SK-N-SH (cell line): ENCODE data around the gene TPP2. TPM values are rescaled to one million over a fixed set of nuclear protein-coding genes. Genes with fewer than 3 reads are reported as not detected.

Experiments used
- CTCF ChIA-PET: fragments of 300-600, 350-600 bp; formaldehyde crosslinking; extraction: SDS; loops from one replicate; lab custom pipeline; 2021; lab: Yijun Ruan, JAX
- POLR2A ChIA-PET: fragments of 350-600 bp; sonication (Branson Sonifier 250); formaldehyde crosslinking; extraction: SDS; loops from one replicate; lab custom pipeline; 2020; ENCODE audit warnings: antibody characterized with exemption, inconsistent platforms; lab: Yijun Ruan, JAX
- DNase-seq: peaks from one replicate; pipeline ENCODE4 v3.0.0; 2012
- H2AFZ ChIP-seq: fragments of 200-600 bp; sonication (generic); 2 replicates; pipeline ENCODE4 v1.8.1; 2016; ENCODE audit warnings: antibody characterized with exemption, mild to moderate bottlenecking, low read depth
- H3F3A ChIP-seq: fragments of 200-600 bp; sonication (generic); replicated peaks from 2 replicates; pipeline ENCODE3; 2016; ENCODE audit warnings: antibody characterized with exemption, mild to moderate bottlenecking; ENCODE audit not compliant: insufficient read depth
- H3K27ac ChIP-seq, 2 experiments: fragments of 200-500 bp in 1 of 2; fragments of 200-600 bp in 1 of 2; sonication (Bioruptor generic) in 1 of 2; sonication (generic), shearing (Covaris generic) in 1 of 2; 2 replicates each; pipeline versions ENCODE4 v1.5.1 to v1.6.1; 2014 to 2016; ENCODE audit warnings: low read depth in 2 of 2, inconsistent platforms in 1 of 2, low read length in 1 of 2, mild to moderate bottlenecking in 1 of 2, mixed read lengths in 1 of 2
- H3K27me3 ChIP-seq: fragments of 200-600 bp; sonication (generic), shearing (Covaris generic); 2 replicates; pipeline ENCODE4 v1.6.1; 2016; ENCODE audit warnings: mixed run types; ENCODE audit not compliant: insufficient read depth
- H3K36me3 ChIP-seq, 2 experiments: fragments of 200-500 bp in 1 of 2; fragments of 200-600 bp in 1 of 2; sonication (Bioruptor generic) in 1 of 2; sonication (generic) in 1 of 2; replicated peaks in 1 of 2; 2 replicates each; pipeline versions ENCODE3 to v1.5.1; 2014 to 2016; ENCODE audit warnings: low read length in 1 of 2, mild to moderate bottlenecking in 1 of 2; ENCODE audit not compliant: insufficient read depth in 2 of 2, control insufficient read depth in 1 of 2
- H3K4me1 ChIP-seq, 2 experiments: fragments of 200-500 bp in 1 of 2; fragments of 200-600 bp in 1 of 2; sonication (Bioruptor generic) in 1 of 2; sonication (generic), shearing (Covaris generic) in 1 of 2; 2 replicates each; pipeline versions ENCODE4 v1.5.1 to v1.6.1; 2014 to 2016; ENCODE audit warnings: low read depth in 1 of 2, low read length in 1 of 2, mixed run types in 1 of 2; ENCODE audit not compliant: insufficient read depth in 2 of 2, control insufficient read depth in 1 of 2
- H3K4me2 ChIP-seq: fragments of 200-600 bp; sonication (generic), shearing (Covaris generic); 2 replicates; pipeline ENCODE4 v1.6.1; 2017; ENCODE audit warnings: mixed run types
- H3K4me3 ChIP-seq, 2 experiments: fragments of 200-500 bp in 1 of 2; fragments of 200-600 bp in 1 of 2; sonication (Bioruptor generic) in 1 of 2; sonication (generic), shearing (Covaris generic) in 1 of 2; 2 replicates each; pipeline versions ENCODE4 v1.5.1 to v1.8.1; 2014 to 2016; ENCODE audit warnings: low read depth in 2 of 2, inconsistent platforms in 1 of 2, low read length in 1 of 2, mild to moderate bottlenecking in 1 of 2, mixed read lengths in 1 of 2, moderate library complexity in 1 of 2
- H3K79me2 ChIP-seq: fragments of 200-600 bp; sonication (generic); 2 replicates; pipeline ENCODE4 v1.8.1; 2017; ENCODE audit warnings: mild to moderate bottlenecking; ENCODE audit not compliant: insufficient read depth
- H3K9ac ChIP-seq: fragments of 200-600 bp; sonication (generic); 2 replicates; pipeline ENCODE4 v1.6.1; 2017; ENCODE audit warnings: mixed run types
- H3K9me2 ChIP-seq: fragments of 200-600 bp; sonication (generic); 2 replicates; pipeline ENCODE4 v1.6.1; 2017; ENCODE audit warnings: mixed run types
- H3K9me3 ChIP-seq: fragments of 200-600 bp; sonication (generic); 2 replicates; pipeline ENCODE4 v1.6.1; 2017; ENCODE audit warnings: mixed run types, mild to moderate bottlenecking, moderate library complexity
- H4K20me1 ChIP-seq: fragments of 200-600 bp; sonication (generic); 2 replicates; pipeline ENCODE4 v1.6.1; 2017; ENCODE audit warnings: mild to moderate bottlenecking, mixed run types; ENCODE audit not compliant: insufficient read depth
- CHD2 ChIP-seq: fragments of 150-350 bp; IDR thresholded peaks from 2 replicates; pipeline ENCODE4 v1.6.1; 2018; ENCODE audit warnings: low read length; ENCODE audit not compliant: partially characterized antibody
- ELF1 ChIP-seq: IDR thresholded peaks from 2 replicates; pipeline ENCODE4 v1.4.0; 2012
- FOXM1 ChIP-seq: IDR thresholded peaks from 2 replicates; pipeline ENCODE4 v1.4.0; 2012; ENCODE audit warnings: low read depth, mild to moderate bottlenecking
- IRF3 ChIP-seq: fragments of 150-350 bp; IDR thresholded peaks from 2 replicates; pipeline ENCODE4 v1.6.1; 2016; ENCODE audit warnings: mild to moderate bottlenecking, low read depth, low read length
- PBX3 ChIP-seq: IDR thresholded peaks from 2 replicates; pipeline ENCODE4; 2012
- RAD21 ChIP-seq: IDR thresholded peaks from 2 replicates; pipeline ENCODE4 v1.6.1; 2012; ENCODE audit warnings: mild to moderate bottlenecking, low read length
- REST ChIP-seq: IDR thresholded peaks from 2 replicates; pipeline ENCODE4 v1.6.1; 2012; ENCODE audit warnings: mild to moderate bottlenecking, low read depth, low read length, moderate library complexity
- SMC3 ChIP-seq: IDR thresholded peaks from 2 replicates; pipeline ENCODE4 v1.6.1; 2012; ENCODE audit warnings: low read depth, low read length, improper control_type of control experiment
- TCF12 ChIP-seq: IDR thresholded peaks from 2 replicates; pipeline ENCODE4 v1.4.0; 2012
- TEAD4 ChIP-seq: IDR thresholded peaks from 2 replicates; pipeline ENCODE4 v1.4.0; 2012; ENCODE audit warnings: mild to moderate bottlenecking, borderline replicate concordance; ENCODE audit not compliant: insufficient read depth
- USF2 ChIP-seq: fragments of 150-350 bp; IDR thresholded peaks from 2 replicates; pipeline ENCODE4 v1.6.1; 2017; ENCODE audit warnings: antibody characterized with exemption, low read length, low read depth, borderline replicate concordance
- YY1 ChIP-seq: IDR thresholded peaks from 2 replicates; pipeline ENCODE4 v1.4.0; 2012; ENCODE audit warnings: low read depth, mild to moderate bottlenecking
- WGBS: methylation state at CpG from one replicate; pipeline ENCODE4 v1.1.6; 2017; ENCODE audit warnings: low lambda C conversion rate; 5-methylcytosine and 5-hydroxymethylcytosine counted together
- polyA plus RNA-seq, 3 experiments: library from polyadenylated mRNA; depleted of rRNA; stranded (reverse); fragments of >200 nt; gene quantifications; 2 replicates each; pipeline ENCODE4 v1.2.3, GENCODE V29; 2012
- TF ChIP-seq, protein P1 (sequence below): IDR thresholded peaks from 2 replicates; pipeline ENCODE4 v1.4.0; 2012; ENCODE audit warnings: low read depth, borderline replicate concordance

Gene TPP2
- polyA plus RNA-seq, 1 of the 3 experiments (the other 2 are of a cell fraction) = 8.3 TPM

DNA sequence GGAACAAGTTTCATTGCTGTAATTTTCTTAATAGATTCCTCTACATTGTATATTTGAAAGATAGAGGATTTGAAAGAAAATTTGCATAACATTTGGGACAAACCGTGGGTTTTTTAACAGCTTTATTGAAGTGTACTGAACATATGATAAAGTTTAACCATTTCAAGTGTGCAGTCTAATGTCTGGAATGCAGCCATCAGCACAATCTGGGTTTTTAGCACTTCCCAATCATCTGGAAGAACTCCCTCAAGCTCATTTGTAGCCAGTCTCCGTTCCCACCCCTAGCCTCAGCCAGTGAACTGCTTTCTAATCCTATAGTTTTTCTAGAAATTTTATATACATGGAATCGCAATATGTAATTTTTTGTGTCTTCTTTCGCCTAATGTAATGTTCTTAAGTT is 85.4 kb downstream of the TPP2 start:
- Histone ChIP-seq H2AFZ (no peak overlapping the region), H3K4me2 (no peak overlapping the region), H3F3A (peaks cover 2% of the 10 kb centered on the region), H4K20me1 (no peaks in the 10 kb centered on the region), H3K9me2 (no peaks in the 10 kb centered on the region), H3K27me3 (no peaks in the 10 kb centered on the region), H3K27ac (no peak overlapping the region), H3K9ac (no peak overlapping the region), H3K79me2 (no peaks in the 10 kb centered on the region), H3K36me3 (peaks cover 24 to 33% of the 10 kb centered on the region in 2 experiments), H3K4me1 (no peaks in the 10 kb centered on the region), H3K9me3 (no peaks in the 10 kb centered on the region), H3K4me3 (no peak overlapping the region)
- 81% methylated on average over 4 of the region's 4 CpGs for WGBS
- ChIA-PET CTCF (no interaction called here), POLR2A (no interaction called here)
- TF ChIP-seq REST = no peak
- no peak for TF ChIP-seq ELF1
- no peak for TF ChIP-seq RAD21
- TF ChIP-seq PBX3 = no peak
- TF ChIP-seq CHD2 = no peak
- TF ChIP-seq TEAD4 = no peak
- no peak for TF ChIP-seq SMC3
- TF ChIP-seq, protein P1, sequence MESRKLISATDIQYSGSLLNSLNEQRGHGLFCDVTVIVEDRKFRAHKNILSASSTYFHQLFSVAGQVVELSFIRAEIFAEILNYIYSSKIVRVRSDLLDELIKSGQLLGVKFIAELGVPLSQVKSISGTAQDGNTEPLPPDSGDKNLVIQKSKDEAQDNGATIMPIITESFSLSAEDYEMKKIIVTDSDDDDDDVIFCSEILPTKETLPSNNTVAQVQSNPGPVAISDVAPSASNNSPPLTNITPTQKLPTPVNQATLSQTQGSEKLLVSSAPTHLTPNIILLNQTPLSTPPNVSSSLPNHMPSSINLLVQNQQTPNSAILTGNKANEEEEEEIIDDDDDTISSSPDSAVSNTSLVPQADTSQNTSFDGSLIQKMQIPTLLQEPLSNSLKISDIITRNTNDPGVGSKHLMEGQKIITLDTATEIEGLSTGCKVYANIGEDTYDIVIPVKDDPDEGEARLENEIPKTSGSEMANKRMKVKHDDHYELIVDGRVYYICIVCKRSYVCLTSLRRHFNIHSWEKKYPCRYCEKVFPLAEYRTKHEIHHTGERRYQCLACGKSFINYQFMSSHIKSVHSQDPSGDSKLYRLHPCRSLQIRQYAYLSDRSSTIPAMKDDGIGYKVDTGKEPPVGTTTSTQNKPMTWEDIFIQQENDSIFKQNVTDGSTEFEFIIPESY = no peak
- TF ChIP-seq TCF12 = no peak
- no peak for TF ChIP-seq USF2
- TF ChIP-seq YY1 = no peak
- TF ChIP-seq IRF3 = no peak
- no peak for TF ChIP-seq FOXM1
- no peak for DNase-seq
